T-helper 9 cell (primary cell): ENCODE measurements around the gene TBC1D5.

Experiments used
- DNase-seq: peaks from one replicate; pipeline ENCODE4 v3.0.0-alpha.2; 2020

Gene TBC1D5

GRCh38 chr3:17459470-17459993 lies 282.9 kb downstream of the TBC1D5 start:
- DNase-seq = no peak

GRCh38 chr3:17456650-17457049 lies 285.8 kb downstream of the TBC1D5 start:
- no peak for DNase-seq

GRCh38 chr3:17456046-17456445 lies 286.4 kb downstream of the TBC1D5 start:
- DNase-seq = no peak

GRCh38 chr3:17444865-17445264 lies 297.6 kb downstream of the TBC1D5 start:
- DNase-seq = no peak

- no peak for DNase-seq
These were observed 299.3 kb downstream of the TBC1D5 start for GRCh38 chr3:17443142-17443541.

GRCh38 chr3:17442332-17443049 lies 299.9 kb downstream of the TBC1D5 start:
- no peak for DNase-seq

- DNase-seq = no peak
These were observed 308.6 kb downstream of the TBC1D5 start for GRCh38 chr3:17433876-17434275.

- no peak for DNase-seq
These were observed 310.2 kb downstream of the TBC1D5 start for GRCh38 chr3:17432236-17432635.

- DNase-seq = no peak
These were observed 310.9 kb downstream of the TBC1D5 start for GRCh38 chr3:17431484-17432045.

- DNase-seq = no peak
These were observed 311.4 kb downstream of the TBC1D5 start for GRCh38 chr3:17431004-17431403.

GRCh38 chr3:17430582-17430981 lies 311.8 kb downstream of the TBC1D5 start:
- DNase-seq = no peak

GRCh38 chr3:17423786-17424536 lies 318.5 kb downstream of the TBC1D5 start:
- DNase-seq = no peak

- DNase-seq = no peak
These were observed 319.8 kb downstream of the TBC1D5 start for GRCh38 chr3:17422636-17423035.

GRCh38 chr3:17420668-17421067 lies 321.8 kb downstream of the TBC1D5 start:
- DNase-seq = no peak

- DNase-seq = no peak
These were observed 329.4 kb downstream of the TBC1D5 start for GRCh38 chr3:17412950-17413530.

- no peak for DNase-seq
These were observed 331.1 kb downstream of the TBC1D5 start for GRCh38 chr3:17411157-17411877.

GRCh38 chr3:17407576-17407975 lies 334.9 kb downstream of the TBC1D5 start:
- DNase-seq = no peak

- DNase-seq = no peak
These were observed 337.9 kb downstream of the TBC1D5 start for GRCh38 chr3:17404548-17404947.

GRCh38 chr3:17402442-17402841 lies 340.0 kb downstream of the TBC1D5 start:
- no peak for DNase-seq

GRCh38 chr3:17401912-17402311 lies 340.5 kb downstream of the TBC1D5 start:
- no peak for DNase-seq

- DNase-seq = no peak
These were observed 342.8 kb downstream of the TBC1D5 start for GRCh38 chr3:17399586-17399985.

GRCh38 chr3:17398959-17399551 lies 343.4 kb downstream of the TBC1D5 start:
- DNase-seq = no peak
